Measurements from ENCODE around the gene IGFBP3.

IGFBP3 gene

DNA sequence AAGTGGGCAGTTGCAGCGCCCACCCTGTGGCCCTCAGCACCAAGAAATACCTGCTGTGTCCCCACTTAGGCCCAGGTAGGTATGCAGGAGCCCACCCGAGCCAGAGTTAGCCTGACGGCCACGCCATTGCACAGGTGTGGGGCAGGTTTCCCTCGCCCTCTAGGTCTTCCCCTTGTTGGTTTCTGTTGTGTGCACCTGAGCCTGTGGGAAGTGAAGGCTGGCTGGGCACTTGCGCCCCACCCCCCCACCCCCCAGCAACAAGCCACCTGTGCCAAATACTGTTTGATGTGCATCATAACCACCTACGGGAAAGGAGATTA lies 48.1 kb downstream of the IGFBP3 start, which contains the start of gene CCDC201:
Gene CCDC201, minus strand, starts transcription at position 48 of the 320 bp plus-strand sequence. CDS start 75 bp downstream, outside the sequence.
- no peak for DNase-seq

DNA sequence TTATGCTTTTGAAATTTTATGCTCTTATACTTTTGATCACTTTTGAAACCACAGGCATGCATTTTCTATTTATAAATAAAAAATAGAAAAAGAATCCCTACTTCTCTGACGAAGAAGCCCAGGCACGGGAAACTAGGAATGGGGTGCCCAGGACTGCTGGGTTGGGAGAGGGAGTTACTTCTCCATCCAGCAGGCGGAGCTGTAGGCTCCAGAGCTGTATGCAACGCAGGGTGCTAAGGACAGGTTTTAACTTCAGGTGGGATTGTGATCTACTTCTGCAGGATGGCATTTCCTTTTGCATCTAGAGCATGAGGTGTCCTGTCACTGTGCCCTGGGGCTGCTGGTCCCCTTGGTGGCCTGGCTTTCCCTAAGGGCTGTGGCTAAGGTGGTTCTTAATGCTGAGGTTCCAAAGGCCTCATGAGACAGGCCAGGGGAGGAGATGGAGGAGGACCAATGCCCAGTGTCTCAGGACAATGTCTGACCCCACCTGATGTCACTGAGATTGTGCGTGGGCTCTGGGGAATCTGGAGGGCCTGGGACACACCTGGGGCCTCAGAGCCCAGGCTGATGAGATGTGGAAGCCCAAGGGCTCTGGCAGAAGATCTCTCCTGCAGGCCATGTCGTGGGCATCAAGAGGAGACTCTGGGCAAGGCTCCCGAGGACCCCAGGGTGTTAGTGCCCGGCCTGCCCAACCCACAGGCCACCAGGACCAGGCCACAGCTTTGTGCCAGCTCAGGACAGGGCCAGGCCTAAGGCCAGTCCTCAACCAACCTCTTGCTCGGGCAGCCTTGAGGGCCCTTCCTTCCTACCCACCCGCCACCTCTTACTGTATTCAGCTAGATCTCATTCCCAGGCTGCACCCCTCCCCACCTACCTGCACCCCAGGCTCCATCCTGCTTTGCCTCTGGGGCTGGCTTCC lies 48.7 kb downstream of the IGFBP3 start:
- DNase-seq, result no peak

DNA sequence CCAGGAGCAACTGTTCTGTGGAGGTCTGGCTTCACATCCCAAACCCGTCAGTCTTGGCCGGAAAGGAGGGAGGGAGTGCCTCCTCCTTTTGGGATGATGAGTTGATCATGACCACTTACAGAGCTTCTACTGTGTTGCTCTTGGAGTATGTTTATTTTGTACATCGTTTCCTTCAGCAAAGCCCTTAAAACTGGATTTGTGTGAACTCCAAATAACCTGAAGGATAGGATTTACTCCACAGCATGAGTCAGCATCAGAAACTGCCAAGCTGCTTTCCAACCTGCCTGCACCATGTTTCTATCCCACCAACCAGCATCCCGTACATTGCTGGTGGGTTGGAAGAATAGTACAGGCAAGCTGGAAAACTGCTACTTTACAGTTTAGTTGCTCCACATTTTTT lies 51.6 kb downstream of the IGFBP3 start:
- no peak for DNase-seq

DNA sequence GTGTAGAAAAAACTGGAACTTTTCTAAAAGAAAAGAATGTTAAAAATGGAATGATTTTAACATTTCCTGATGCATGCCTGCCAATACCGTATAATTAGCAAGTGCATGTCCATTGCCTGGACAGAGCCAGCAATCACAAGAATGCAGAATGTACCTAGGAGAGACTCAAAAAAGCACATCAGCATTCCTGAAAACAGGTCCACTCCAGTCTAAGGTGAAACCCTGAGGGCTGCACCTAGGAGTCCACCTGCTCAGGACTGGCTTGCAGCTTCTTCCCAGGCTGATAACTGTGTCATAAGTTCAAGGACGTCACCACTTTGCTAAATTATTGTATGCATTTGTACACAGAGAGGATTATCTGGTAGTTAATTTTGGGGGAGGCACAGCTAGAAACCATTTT lies 53.6 kb downstream of the IGFBP3 start:
- no peak for DNase-seq

DNA sequence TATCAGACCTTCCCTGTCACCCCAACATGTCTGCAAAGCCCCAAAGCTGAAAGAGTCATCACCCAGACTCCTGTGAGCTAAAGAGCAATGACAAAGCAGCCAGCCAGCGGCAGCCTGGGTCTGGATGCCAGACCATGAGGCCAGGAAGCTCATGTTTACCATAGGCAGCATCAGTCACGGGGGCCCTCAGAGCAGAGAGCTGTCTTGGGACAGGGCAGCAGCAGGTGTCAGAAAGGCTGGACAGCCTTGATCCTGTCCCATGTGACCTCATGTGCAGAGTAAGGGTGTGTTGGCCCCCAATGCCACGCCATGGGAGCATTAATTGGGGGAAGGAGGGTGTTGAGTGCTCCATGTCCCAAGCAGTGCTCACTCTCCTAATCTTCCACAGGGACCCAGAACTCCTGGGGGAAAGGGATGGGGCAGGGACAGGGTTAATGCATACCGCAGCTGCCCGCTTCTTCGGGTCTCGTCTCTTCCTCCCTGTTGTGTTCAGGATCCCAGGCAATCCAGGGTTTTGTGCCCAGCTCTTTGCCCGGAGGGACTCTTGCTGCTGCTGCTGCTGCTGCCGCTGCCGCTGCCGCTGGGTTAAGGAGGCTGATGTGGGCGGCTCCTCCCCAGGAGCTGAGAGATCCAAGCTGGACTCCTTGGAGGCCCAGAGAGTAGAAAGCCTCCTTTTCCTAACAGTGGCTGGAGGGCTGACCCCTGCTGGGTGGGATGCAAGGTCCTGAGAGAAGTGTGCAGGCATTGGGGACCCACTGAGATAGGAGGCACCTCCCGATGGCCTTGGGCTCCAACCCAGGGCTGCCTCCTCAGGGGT lies 55.3 kb downstream of the IGFBP3 start:
- no peak for DNase-seq

DNA sequence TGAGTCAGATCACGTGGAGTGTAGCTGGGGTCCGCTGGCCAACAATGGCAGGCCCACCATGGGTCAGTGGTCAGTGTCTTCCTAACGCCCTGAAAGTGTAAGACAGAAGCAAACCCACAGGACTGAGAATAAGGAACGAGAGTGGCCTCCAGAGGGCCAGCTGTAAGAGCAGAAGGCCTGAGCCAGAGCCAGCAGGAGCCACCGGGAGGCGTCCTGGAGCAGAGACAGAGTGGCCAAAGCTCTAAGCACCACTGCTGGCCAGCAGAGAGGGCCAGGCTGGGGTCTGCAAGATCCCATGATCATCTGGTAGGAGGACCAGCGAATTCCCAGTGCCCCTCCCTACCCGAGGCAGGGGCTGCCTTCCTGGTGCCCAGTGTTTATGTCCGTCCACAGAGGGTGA lies 57.4 kb downstream of the IGFBP3 start:
- DNase-seq, result no peak

Data from right kidney (tissue), 1 donor.